Activated T-cell treated with anti-CD3 and anti-CD28 coated beads for 4 hours (primary cell): Measurements from ENCODE around the gene CAMTA2.
A peak's percentile ranks its signal among the peaks of the same experiment; 100 is the strongest.

Experiments
- DNase-seq: peaks from one replicate; pipeline ENCODE4 v3.0.0-alpha.2; 2020

The CAMTA2 gene

GRCh38 chr17:4966844-4967538, 20.5 kb downstream of the CAMTA2 start:
- DNase-seq = peak; percentile 69

GRCh38 chr17:4965311-4965986, 22.0 kb downstream of the CAMTA2 start:
- no peak for DNase-seq

- DNase-seq = no peak
These were observed 27.1 kb downstream of the CAMTA2 start for GRCh38 chr17:4960279-4960922.

- no peak for DNase-seq
These were observed 28.1 kb downstream of the CAMTA2 start for GRCh38 chr17:4959261-4959965.

GRCh38 chr17:4958102-4958501, 29.4 kb downstream of the CAMTA2 start:
- no peak for DNase-seq

- no peak for DNase-seq
These were observed 30.9 kb downstream of the CAMTA2 start for GRCh38 chr17:4956493-4957061.

- no peak for DNase-seq
These were observed 32.4 kb downstream of the CAMTA2 start for GRCh38 chr17:4955091-4955490.

GRCh38 chr17:4953451-4953961, 34.0 kb downstream of the CAMTA2 start:
- no peak for DNase-seq

GRCh38 chr17:4951486-4951885, 36.0 kb downstream of the CAMTA2 start:
- DNase-seq = no peak

- no peak for DNase-seq
These were observed 36.7 kb downstream of the CAMTA2 start, which contains the start of gene ENO3 for GRCh38 chr17:4950746-4951204. ENO3 (plus strand) TSS chr17:4951119; CDS start chr17:4951830, 711 bp downstream.

- DNase-seq = no peak
These were observed 37.3 kb downstream of the CAMTA2 start for GRCh38 chr17:4950075-4950745.

- DNase-seq = peak; percentile 64
These were observed 38.0 kb downstream of the CAMTA2 start for GRCh38 chr17:4949321-4950074.

- peak; percentile 38 for DNase-seq
These were observed 38.5 kb downstream of the CAMTA2 start for GRCh38 chr17:4948931-4949320.

GRCh38 chr17:4948166-4948930, 39.1 kb downstream of the CAMTA2 start, which contains the start of gene PFN1:
PFN1 (minus strand) TSS chr17:4948530; CDS start chr17:4948394, 136 bp downstream.
- peak; percentile 86 for DNase-seq

GRCh38 chr17:4947411-4948165, 39.9 kb downstream of the CAMTA2 start:
- peak; percentile 45 for DNase-seq

- DNase-seq = no peak
These were observed 40.5 kb downstream of the CAMTA2 start for GRCh38 chr17:4947010-4947410.

- DNase-seq = no peak
These were observed 41.0 kb downstream of the CAMTA2 start for GRCh38 chr17:4946312-4946976.

GRCh38 chr17:4945944-4946280, 41.6 kb downstream of the CAMTA2 start:
- no peak for DNase-seq
